Adipocyte (in vitro differentiated cells): ENCODE measurements around the gene FUT1.
"Not testable (repeated sequence)": the region's sequence is repeated elsewhere in the genome, so short reads cannot be mapped to it uniquely, and the experiment has no call there.

Source experiments
- DNase-seq: peaks from one replicate; pipeline ENCODE4 v3.0.0-alpha.2; 2015; ENCODE audit warnings: low read depth
- H3K27me3 ChIP-seq: replicated peaks from 2 replicates; pipeline ENCODE4 v1.7.0; 2013; ENCODE audit warnings: mild to moderate bottlenecking, low read length, moderate library complexity; ENCODE audit not compliant: control insufficient read depth, insufficient read depth
- H3K36me3 ChIP-seq: 2 replicates; pipeline ENCODE4 v1.7.0; 2013; ENCODE audit warnings: low read length, mild to moderate bottlenecking, moderate library complexity; ENCODE audit not compliant: control insufficient read depth, insufficient read depth, severe bottlenecking
- H3K4me1 ChIP-seq: 2 replicates; pipeline ENCODE4 v1.7.0; 2013; ENCODE audit warnings: mild to moderate bottlenecking, low read length, moderate library complexity; ENCODE audit not compliant: control insufficient read depth, insufficient read depth
- H3K4me3 ChIP-seq: 2 replicates; pipeline ENCODE4 v1.7.0; 2013; ENCODE audit warnings: mild to moderate bottlenecking, low read length, moderate library complexity
- H3K9ac ChIP-seq: 2 replicates; pipeline ENCODE4 v1.7.0; 2013; ENCODE audit warnings: mild to moderate bottlenecking, low read length, moderate library complexity
- H3K9me3 ChIP-seq: 2 replicates; pipeline ENCODE4 v1.7.0; 2013; ENCODE audit warnings: mild to moderate bottlenecking, low read length, moderate library complexity; ENCODE audit not compliant: control insufficient read depth

FUT1 gene

GRCh38 chr19:48752496-48753365 is at the start of gene FUT1:
Gene FUT1 (minus strand): TSS chr19:48752641. CDS start chr19:48751281, 1,360 bp downstream.
- H3K4me3 ChIP-seq, result no peak within 1 kb of the TSS
- no peaks in the 10 kb centered on the region for H3K4me1 ChIP-seq
- H3K27me3 ChIP-seq, result peaks cover 35% of the 10 kb centered on the region
- no peaks in the 10 kb centered on the region for H3K9me3 ChIP-seq
- peak; percentile 55 for DNase-seq
- H3K36me3 ChIP-seq, result no peaks in the 10 kb centered on the region
- H3K9ac ChIP-seq, result no peak within 1 kb of the TSS

- no peak overlapping the region for H3K4me3 ChIP-seq
- H3K36me3 ChIP-seq, result no peaks in the 10 kb centered on the region
- no peak for DNase-seq
- no peaks in the 10 kb centered on the region for H3K27me3 ChIP-seq
- H3K4me1 ChIP-seq, result peaks cover 27% of the 10 kb centered on the region
- peak overlapping the region; percentile 14 for H3K9ac ChIP-seq
- no peaks in the 10 kb centered on the region for H3K9me3 ChIP-seq
Measured at GRCh38 chr19:48799358-48800300, 47.2 kb upstream of the FUT1 start.

- peak overlapping the region; percentile 14 for H3K9ac ChIP-seq
- peaks cover 30% of the 10 kb centered on the region for H3K4me1 ChIP-seq
- DNase-seq, result peak; percentile 30
- no peaks in the 10 kb centered on the region for H3K9me3 ChIP-seq
- H3K4me3 ChIP-seq, result no peak overlapping the region
- H3K36me3 ChIP-seq, result no peaks in the 10 kb centered on the region
- H3K27me3 ChIP-seq, result no peaks in the 10 kb centered on the region
Measured at GRCh38 chr19:48798937-48799336, 46.5 kb upstream of the FUT1 start.

GRCh38 chr19:48797103-48797502 is 44.7 kb upstream of the FUT1 start:
- no peaks in the 10 kb centered on the region for H3K27me3 ChIP-seq
- no peaks in the 10 kb centered on the region for H3K9me3 ChIP-seq
- H3K36me3 ChIP-seq, result no peaks in the 10 kb centered on the region
- DNase-seq, result no peak
- no peak overlapping the region for H3K4me3 ChIP-seq
- no peak overlapping the region for H3K9ac ChIP-seq
- peaks cover 30% of the 10 kb centered on the region for H3K4me1 ChIP-seq

- Histone ChIP-seq H3K27me3 (no peaks in the 10 kb centered on the region), H3K9me3 (no peaks in the 10 kb centered on the region), H3K9ac (peak overlapping the region; percentile 86)
Measured at GRCh38 chr19:48796298-48797083, 44.0 kb upstream of the FUT1 start.

GRCh38 chr19:48795685-48796070 is 43.2 kb upstream of the FUT1 start:
- Histone ChIP-seq H3K4me3 (peak overlapping the region; percentile 73), H3K4me1 (peaks cover 30% of the 10 kb centered on the region), H3K9me3 (no peaks in the 10 kb centered on the region), H3K36me3 (no peaks in the 10 kb centered on the region), H3K27me3 (no peaks in the 10 kb centered on the region), H3K9ac (peak overlapping the region; percentile 86)
- DNase-seq, result no peak

More at GRCh38 chr19:48796298-48797083, 44.0 kb upstream of the FUT1 start:
- Histone ChIP-seq H3K4me3 (peak overlapping the region; percentile 51), H3K4me1 (peaks cover 30% of the 10 kb centered on the region), H3K36me3 (no peaks in the 10 kb centered on the region)
- DNase-seq, result no peak

GRCh38 chr19:48795055-48795684 is 42.7 kb upstream of the FUT1 start:
- peak overlapping the region; percentile 86 for H3K9ac ChIP-seq
- DNase-seq, result peak; percentile 96
- H3K9me3 ChIP-seq, result no peaks in the 10 kb centered on the region
- peak overlapping the region; percentile 73 for H3K4me3 ChIP-seq
- no peaks in the 10 kb centered on the region for H3K36me3 ChIP-seq
- H3K4me1 ChIP-seq, result peaks cover 30% of the 10 kb centered on the region
- no peaks in the 10 kb centered on the region for H3K27me3 ChIP-seq

GRCh38 chr19:48794291-48794690 is 41.9 kb upstream of the FUT1 start:
- no peak for DNase-seq
- Histone ChIP-seq H3K9me3 (no peaks in the 10 kb centered on the region), H3K9ac (peak overlapping the region; percentile 86), H3K27me3 (no peaks in the 10 kb centered on the region), H3K36me3 (no peaks in the 10 kb centered on the region), H3K4me3 (no peak overlapping the region), H3K4me1 (peaks cover 28% of the 10 kb centered on the region)

- no peaks in the 10 kb centered on the region for H3K27me3 ChIP-seq
- H3K4me1 ChIP-seq, result peaks cover 22% of the 10 kb centered on the region
- H3K4me3 ChIP-seq, result no peak overlapping the region
- no peaks in the 10 kb centered on the region for H3K9me3 ChIP-seq
- no peak for DNase-seq
- no peak overlapping the region for H3K9ac ChIP-seq
- no peaks in the 10 kb centered on the region for H3K36me3 ChIP-seq
Measured at GRCh38 chr19:48793271-48793670, 40.8 kb upstream of the FUT1 start.

- H3K36me3 ChIP-seq, H3K27me3 ChIP-seq, H3K9ac ChIP-seq, H3K4me3 ChIP-seq, H3K4me1 ChIP-seq, H3K9me3 ChIP-seq, DNase-seq: not testable (repeated sequence)
Measured at GRCh38 chr19:48787331-48787730, 34.9 kb upstream of the FUT1 start.
